Measurements from ENCODE around the gene PEX10. TPM values are rescaled to one million over a fixed set of nuclear protein-coding genes. Genes with fewer than 3 reads are reported as not detected.

The PEX10 gene
- polyA plus RNA-seq, 1 donor from 2014 or later, result 30.1 TPM

- Histone ChIP-seq H4K20me1 (ENCODE audit: insufficient read depth) (no peaks in the 10 kb centered on the region), H3K9ac (ENCODE audit: low read length) (no peak overlapping the region), H3K27ac (ENCODE audit: low read length) (no peak overlapping the region), H3K4me2 (ENCODE audit: low read length) (no peak overlapping the region), H3K9me2 (ENCODE audit: insufficient read depth, low read length) (no peaks in the 10 kb centered on the region), H3K9me3 (ENCODE audit: low read length) (no peaks in the 10 kb centered on the region), H3K4me3 (ENCODE audit: low read length) (no peak overlapping the region), H3F3A (ENCODE audit: insufficient read depth, low read length, poor library complexity, severe bottlenecking) (no peaks in the 10 kb centered on the region), H3K79me2 (replicated peaks; ENCODE audit: insufficient read depth, low read length) (no peaks in the 10 kb centered on the region), H3K27me3 (ENCODE audit: insufficient read depth, low read depth, low read length) (no peaks in the 10 kb centered on the region), H3K36me3 (ENCODE audit: insufficient read depth, low read length) (no peaks in the 10 kb centered on the region), H2AFZ (ENCODE audit: low read depth, low read length) (no peak overlapping the region)
- TF ChIP-seq SMC3 (conservative IDR thresholded peaks at IDR 0.05; ENCODE audit: poor library complexity), result no peak
- no peak for TF ChIP-seq REST (IDR thresholded peaks at IDR 0.05; ENCODE audit: borderline replicate concordance)
- TF ChIP-seq, protein P1, sequence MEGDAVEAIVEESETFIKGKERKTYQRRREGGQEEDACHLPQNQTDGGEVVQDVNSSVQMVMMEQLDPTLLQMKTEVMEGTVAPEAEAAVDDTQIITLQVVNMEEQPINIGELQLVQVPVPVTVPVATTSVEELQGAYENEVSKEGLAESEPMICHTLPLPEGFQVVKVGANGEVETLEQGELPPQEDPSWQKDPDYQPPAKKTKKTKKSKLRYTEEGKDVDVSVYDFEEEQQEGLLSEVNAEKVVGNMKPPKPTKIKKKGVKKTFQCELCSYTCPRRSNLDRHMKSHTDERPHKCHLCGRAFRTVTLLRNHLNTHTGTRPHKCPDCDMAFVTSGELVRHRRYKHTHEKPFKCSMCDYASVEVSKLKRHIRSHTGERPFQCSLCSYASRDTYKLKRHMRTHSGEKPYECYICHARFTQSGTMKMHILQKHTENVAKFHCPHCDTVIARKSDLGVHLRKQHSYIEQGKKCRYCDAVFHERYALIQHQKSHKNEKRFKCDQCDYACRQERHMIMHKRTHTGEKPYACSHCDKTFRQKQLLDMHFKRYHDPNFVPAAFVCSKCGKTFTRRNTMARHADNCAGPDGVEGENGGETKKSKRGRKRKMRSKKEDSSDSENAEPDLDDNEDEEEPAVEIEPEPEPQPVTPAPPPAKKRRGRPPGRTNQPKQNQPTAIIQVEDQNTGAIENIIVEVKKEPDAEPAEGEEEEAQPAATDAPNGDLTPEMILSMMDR (IDR thresholded peaks at IDR 0.05; ENCODE audit: poor library complexity, severe bottlenecking), result no peak
- TF ChIP-seq RAD21 (conservative IDR thresholded peaks at IDR 0.05), result no peak
- TF ChIP-seq POLR2AphosphoS5 (IDR thresholded peaks at IDR 0.05), result no peak
These were observed 31.4 kb downstream of the PEX10 start for GRCh38 chr1:2380816-2381591.

DNA sequence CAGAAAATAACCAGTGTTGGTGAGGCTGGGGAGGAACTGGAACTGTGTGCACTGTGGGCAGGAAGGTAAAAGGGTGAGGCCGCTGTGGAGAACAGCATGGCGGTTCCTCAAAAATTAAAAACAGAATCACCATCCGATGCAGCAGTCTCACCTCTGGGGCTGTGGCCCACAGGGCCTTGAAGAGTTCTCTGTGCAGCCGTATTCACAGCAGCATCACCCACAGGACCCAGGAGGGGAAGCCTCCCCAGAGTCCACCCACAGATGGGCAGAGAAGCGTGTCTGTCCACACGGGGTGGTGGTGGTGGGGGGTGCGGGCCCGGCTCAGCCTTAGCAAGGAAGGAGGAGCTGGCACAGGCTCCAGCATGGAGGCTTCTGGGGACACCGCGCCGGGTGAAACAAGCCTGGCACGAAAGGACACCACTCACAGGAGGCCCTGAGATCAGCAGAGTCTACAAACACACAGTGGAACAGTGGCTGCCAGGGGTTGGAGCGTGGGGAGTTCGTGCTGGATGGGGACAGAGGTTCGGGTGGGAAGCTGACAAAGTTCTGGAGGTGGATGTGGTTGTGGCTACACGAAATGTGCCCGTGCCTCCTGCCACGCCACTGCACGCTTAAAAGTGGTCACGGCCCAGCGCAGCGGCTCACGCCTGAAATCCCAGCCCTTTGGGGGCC lies 32.5 kb downstream of the PEX10 start:
- Histone ChIP-seq H3K27me3 (ENCODE audit: insufficient read depth, low read depth, low read length) (no peaks in the 10 kb centered on the region), H3K9me3 (ENCODE audit: low read length) (no peaks in the 10 kb centered on the region), H3K36me3 (ENCODE audit: insufficient read depth, low read length) (no peaks in the 10 kb centered on the region), H2AFZ (ENCODE audit: low read depth, low read length) (no peak overlapping the region), H3K79me2 (replicated peaks; ENCODE audit: insufficient read depth, low read length) (no peaks in the 10 kb centered on the region), H3K4me3 (ENCODE audit: low read length) (no peak overlapping the region), H3F3A (ENCODE audit: insufficient read depth, low read length, poor library complexity, severe bottlenecking) (no peaks in the 10 kb centered on the region), H4K20me1 (ENCODE audit: insufficient read depth) (no peaks in the 10 kb centered on the region), H3K27ac (ENCODE audit: low read length) (no peak overlapping the region), H3K9me2 (ENCODE audit: insufficient read depth, low read length) (no peaks in the 10 kb centered on the region), H3K9ac (ENCODE audit: low read length) (no peak overlapping the region), H3K4me2 (ENCODE audit: low read length) (no peak overlapping the region)
- TF ChIP-seq SMC3 (conservative IDR thresholded peaks at IDR 0.05; ENCODE audit: poor library complexity) (no peak), MXI1 (conservative IDR thresholded peaks at IDR 0.05; ENCODE audit: poor library complexity, severe bottlenecking) (no peak), REST (IDR thresholded peaks at IDR 0.05; ENCODE audit: borderline replicate concordance) (no peak), POLR2AphosphoS5 (IDR thresholded peaks at IDR 0.05) (no peak), EZH2 (IDR thresholded peaks at IDR 0.05; ENCODE audit: borderline replicate concordance, insufficient read depth, low read length, poor library complexity, severe bottlenecking) (no peak), TAF1 (IDR thresholded peaks at IDR 0.05; ENCODE audit: low read depth) (no peak), EP300 (conservative IDR thresholded peaks at IDR 0.05; ENCODE audit: poor library complexity, severe bottlenecking) (no peak), RAD21 (conservative IDR thresholded peaks at IDR 0.05) (no peak)
- TF ChIP-seq, protein P1 (IDR thresholded peaks at IDR 0.05; ENCODE audit: poor library complexity, severe bottlenecking), result no peak

All from neural cell (in vitro differentiated cells).